COLO668 (cell line): Measurements from ENCODE around the gene CEP170B.
A peak's percentile ranks its signal among the peaks of the same experiment; 100 is the strongest.
"Not testable (repeated sequence)": the region's sequence is repeated elsewhere in the genome, so short reads cannot be mapped to it uniquely, and the experiment has no call there.

Experiments used
- DNase-seq: peaks from one replicate; lab custom pipeline; 2025; ENCODE audit not compliant: unreplicated experiment; lab: John Stamatoyannopoulos, UW

Gene CEP170B

GRCh38 chr14:104904650-104905578, 39.8 kb downstream of the CEP170B start:
- not testable (repeated sequence) for DNase-seq

DNA sequence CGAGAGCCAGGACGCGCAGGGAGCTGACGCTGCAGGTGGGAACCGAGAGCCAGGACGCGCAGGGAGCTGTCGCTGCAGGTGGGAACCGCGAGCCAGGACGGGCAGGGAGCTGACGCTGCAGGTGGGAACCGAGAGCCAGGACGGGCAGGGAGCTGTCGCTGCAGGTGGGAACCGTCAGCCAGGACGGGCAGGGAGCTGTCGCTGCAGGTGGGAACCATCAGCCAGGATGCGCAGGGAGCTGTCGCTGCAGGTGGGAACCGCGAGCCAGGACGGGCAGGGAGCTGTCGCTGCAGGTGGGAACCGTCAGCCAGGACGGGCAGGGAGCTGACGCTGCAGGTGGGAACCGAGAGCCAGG, 40.5 kb downstream of the CEP170B start:
- DNase-seq, result not testable (repeated sequence)

DNA sequence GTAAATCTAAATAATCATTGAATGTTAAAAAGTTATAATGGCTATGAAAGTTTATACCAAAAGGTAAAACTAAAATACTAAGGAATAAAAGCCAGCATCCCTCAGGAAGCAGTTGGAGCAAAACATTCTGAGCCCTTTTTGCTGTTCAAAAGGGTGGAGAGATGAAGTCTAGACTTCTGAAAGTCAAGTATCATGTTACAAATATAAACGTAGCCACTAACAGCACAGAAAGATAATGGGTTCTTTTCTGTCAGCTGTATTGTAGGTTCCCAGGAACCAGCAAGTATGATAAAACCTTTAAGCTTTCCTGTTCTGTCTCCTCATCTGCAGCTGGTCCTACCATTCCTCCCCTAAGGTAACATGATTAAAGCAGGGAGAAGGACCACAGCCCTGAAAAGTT, 43.2 kb downstream of the CEP170B start:
- no peak for DNase-seq

DNA sequence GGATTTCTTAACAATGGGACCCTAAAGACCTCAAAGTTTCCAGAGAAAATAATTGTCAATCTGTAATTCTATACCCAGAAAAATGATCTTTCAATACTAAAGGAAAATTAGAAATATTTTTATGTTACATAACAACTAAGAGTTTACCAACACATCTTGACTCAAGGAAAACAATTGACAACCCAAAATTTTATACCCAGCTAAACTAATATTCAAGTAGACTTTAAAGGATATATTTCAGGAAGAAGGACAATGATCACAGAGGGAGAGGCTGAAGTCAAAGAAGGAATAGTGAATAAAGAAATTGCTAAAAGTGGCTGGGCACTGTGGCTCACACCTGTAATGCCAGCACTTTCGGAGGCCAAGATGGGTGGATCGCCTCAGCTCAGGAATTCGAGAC, 47.0 kb downstream of the CEP170B start:
- no peak for DNase-seq

- DNase-seq, result no peak
Observed at GRCh38 chr14:104913435-104913834, 48.4 kb downstream of the CEP170B start.

DNA sequence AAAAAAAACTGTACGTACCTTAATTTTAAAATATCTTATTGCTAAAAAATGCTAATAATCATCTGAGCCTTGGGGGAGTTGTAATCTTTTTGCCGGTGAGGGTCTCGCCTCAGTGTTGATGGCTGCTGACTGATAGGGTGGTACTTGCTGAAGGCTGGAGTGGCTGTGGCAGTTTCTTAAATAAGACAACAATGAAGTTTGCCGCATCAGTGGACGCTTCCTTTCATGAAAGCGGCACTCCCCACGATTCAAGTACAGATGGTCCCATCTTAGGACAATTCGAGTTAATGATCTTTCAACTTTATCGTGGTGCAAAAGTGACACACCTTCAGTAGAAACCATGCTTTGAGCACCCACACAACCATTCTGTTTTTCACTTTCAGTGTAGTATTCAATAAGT, 52.0 kb downstream of the CEP170B start:
- no peak for DNase-seq

DNA sequence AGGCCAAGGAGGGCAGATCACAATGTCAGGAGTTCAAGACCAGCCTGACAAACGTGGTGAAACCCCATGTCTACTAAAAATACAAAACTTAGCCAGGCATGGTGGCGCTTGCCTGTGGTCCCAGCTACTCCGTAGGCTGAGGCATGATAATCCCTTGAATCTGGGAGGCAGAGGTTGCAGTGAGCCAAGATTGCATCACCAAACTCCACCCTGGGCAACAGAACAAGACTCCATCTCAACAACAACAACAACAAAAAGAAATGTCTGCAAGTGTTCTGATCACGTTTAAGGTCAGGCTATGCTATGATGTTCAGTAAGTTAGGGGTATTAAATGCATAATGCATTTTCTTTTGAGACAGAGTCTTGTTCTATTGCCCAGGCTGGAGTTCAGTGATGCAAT, 52.9 kb downstream of the CEP170B start:
- no peak for DNase-seq

DNA sequence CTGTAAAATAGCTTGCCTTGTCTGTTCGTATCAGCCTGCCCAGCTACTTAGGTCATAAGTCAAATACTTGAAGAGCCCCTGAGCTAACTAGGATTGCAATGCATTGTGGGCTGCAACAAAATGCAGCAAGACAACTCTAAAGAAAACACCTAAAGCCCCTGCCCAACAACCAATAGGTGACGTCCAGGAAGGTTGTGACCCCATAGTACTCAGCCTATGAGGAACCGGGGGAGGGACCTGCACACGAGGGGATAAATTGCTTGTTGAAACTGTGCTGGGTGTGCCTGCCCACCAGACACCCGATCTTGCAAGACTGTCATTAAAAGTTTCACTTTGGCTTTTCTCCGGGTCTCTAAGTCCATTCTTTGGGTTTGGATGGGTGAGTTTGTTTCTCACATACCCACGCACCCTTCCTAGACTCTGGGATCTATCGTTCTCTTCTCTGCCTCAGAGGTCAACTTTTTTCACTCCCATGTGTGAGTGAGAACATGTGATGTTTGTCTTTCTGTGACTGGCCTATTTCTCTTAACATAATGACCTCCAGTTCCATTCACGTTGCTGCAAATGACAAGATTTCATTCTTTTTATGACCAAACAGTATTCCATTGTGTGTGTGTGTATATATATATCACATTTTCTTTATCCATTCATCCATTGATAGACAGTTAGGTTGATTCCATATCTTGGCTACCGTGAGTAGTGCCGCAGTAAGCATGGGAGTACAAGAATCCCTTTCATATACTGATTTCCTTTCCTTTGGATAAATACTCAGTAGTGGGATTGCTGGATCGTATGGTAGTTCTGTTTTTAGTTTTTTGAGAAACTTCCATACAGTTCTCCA, 54.3 kb downstream of the CEP170B start:
- DNase-seq, result not testable (repeated sequence)

DNA sequence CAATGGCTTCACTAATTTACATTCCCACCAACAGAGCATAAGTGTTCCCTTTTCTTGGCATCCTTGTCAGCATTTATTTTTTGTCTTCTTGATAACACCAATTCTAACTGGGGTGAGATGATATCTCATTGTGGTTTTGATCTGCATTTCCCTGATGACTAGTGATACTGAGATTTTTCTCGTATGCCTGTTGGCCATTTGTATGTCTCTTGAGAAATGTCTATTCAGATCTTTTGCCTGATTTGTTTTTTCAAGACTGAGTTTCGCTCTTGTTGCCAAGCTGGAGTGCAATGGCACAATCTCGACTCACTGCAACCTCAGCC, 54.9 kb downstream of the CEP170B start:
- no peak for DNase-seq

DNA sequence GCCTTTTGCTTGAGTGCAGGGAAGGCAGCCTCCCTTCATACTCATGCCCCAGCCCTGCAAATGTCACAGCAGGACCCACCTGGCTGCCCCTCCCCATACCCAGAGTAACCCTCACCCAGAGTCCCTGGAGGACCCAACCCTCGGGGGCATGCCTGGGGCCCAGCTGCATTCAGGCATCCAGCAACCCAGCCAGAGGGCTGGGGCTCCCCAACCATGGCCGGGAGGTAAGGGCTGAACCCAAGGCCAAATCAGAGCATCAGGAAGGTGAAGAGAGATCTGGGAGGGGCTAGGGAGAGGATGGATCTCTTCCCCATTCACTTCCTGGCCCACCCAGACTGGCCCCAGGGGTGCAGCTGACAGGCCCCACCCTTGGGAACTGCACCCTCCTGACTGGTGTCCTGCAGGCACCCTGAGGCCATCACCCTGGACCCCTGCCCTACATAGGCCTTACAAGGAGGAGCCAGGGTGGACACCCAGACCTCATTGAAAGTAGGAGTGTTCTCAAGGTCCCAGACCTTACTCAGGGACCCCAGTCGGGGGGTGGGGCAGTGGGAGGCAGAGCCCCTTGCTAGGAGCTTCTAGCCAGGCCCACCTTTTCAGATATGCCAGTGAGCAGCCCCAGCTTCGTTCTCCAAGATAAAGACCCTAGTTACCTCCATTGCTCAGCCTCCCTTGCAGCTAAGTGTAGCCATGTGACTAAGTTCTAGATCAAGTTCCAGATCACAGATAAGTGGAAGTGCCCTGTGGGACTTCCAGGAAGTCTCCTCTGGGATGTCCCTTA, 58.8 kb downstream of the CEP170B start:
- DNase-seq, result no peak

DNA sequence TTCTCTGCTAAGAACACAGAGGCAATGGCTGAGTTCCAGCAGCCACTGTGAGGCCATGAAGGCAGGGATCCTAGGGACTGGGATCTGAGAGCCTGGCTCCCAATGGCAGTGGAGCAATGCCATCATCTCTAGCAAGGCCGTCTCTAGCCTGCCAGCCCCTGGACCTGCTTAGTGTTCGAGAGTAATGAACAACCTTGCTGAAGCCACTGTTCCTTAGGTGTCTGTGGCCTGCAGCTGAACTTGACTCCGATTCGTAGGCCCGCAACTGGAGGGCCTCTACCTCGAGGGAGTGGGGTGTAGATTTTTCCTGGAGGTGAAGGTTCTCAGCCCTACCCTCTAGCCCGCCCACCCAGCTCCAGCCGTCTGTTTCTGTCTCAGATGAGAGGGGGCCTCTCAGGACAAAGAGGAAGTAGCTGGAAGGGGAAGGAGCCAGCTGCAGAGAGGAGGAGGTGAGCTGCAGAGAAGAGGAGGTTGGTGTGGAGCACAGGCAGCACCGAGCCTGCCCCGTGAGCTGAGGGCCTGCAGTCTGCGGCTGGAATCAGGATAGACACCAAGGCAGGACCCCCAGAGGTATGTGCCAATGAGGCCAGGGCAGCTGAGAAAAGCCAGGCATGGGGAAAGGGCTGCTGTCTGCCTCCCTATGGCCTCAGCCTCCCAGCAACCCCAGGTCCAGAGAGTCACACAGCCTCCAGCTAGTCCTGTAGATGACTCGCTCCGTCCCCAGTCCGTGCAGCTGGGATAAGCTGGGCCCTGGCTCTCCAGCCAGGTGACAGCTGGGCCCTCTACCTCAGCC, 59.5 kb downstream of the CEP170B start, which contains the start of gene PLD4:
PLD4 (plus strand) TSS at position 459 of the 793 bp plus-strand sequence. CDS start 2,262 bp downstream, outside the sequence.
- peak; percentile 31 for DNase-seq

DNA sequence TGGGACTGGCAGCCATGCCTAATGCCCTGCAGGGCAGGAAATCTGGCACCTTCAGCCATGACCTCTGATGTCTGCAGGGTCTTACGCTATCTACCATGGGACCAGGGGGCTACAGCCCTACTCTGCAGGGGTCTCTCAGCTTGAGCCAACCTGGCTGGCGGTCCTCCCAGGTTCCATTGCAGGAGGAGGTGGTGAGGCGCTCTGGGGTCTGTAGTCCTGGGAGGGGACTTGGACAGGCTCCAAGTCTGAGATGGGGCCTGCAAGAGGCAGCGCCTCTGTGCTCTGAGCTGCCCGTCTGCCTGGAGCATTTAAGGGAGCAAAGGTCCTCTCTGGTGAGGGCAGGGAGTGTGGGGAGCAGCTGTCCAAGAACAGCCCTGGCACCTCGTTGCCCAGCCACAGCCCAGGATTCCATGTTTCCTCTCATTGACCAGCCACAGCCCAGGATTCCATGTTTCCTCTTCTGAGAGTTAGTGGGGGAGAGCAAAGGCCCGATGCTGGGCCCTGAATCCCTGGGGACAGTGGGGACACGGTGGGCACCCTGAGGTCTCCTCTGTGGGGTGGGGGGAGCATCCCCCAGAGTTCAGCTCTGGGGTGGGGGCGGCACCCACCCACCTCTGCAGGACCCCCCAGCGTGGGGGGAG, 60.3 kb downstream of the CEP170B start:
- no peak for DNase-seq

- no peak for DNase-seq
Observed at GRCh38 chr14:104925855-104926609, 61.0 kb downstream of the CEP170B start.

DNA sequence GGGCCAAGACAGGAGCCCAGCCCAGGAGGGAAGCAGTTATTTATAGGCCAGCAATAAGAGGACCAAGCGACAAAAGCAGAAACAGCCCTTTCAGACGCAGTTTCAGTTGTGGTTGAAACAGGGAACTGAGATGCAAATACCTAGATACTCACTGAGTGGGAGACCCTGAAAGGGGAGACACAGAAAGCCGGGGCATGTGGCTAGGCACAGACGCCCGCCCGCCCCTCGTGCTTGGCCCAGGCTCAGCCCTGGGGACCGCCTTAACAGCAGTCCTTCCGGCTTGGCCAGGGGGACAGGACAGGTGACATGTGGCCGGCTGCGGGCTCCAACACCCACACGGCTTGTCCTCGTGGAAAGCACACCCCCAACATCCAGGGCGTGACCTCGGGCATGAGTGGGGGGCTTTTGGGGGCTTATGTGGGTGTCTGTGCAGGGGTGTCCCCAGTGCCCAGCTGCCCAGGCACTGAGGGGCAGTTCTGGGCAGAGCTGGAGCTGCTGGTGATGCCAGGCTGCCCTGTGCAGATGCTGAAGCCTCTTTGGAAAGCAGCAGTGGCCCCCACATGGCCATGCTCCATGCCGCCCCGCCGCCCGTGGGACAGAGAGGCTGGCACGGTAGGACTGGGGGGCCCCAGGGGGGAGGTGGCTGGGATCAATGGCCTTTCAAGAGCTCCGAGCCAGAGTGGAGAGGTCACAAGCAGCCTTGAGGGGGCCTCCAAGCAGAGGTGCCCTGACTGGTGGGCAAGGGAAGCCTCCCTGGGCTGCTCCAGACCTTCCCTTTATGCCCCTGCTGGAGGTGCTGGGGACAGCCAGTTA, 61.8 kb downstream of the CEP170B start:
- no peak for DNase-seq

GRCh38 chr14:104927432-104927816, 62.4 kb downstream of the CEP170B start:
- no peak for DNase-seq

DNA sequence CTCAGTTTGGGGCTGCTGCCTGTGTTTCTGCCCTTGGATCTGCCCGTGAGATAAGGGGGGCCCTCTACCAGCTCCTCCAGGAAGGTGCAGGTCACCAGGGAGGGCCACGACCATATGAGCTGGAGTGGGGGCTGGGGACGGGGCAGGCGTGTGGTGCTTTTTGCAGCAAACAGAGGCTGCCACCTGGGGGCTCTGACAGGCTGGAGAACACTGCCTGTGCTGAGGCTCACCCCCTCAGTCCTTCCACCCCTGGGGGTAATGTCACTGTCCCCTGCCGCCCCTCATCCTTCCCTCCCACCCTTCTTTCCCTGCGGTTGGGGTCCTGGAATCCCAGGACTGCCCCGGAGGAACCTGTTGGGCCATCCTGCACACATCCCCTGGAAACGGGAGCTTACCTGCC, 62.8 kb downstream of the CEP170B start:
- no peak for DNase-seq

GRCh38 chr14:104928391-104929133, 63.5 kb downstream of the CEP170B start:
- DNase-seq, result no peak
